HG02938 (cell line): Measurements from ENCODE around the gene LRRC74A.

ENCODE experiments used
- ATAC-seq: cut with Tn5 transposase; IDR thresholded peaks from one replicate; pipeline ENCODE4 v1.9.1; 2021; ENCODE audit warnings: mild to moderate bottlenecking, moderate library complexity; ENCODE audit not compliant: unreplicated experiment

The LRRC74A gene

DNA sequence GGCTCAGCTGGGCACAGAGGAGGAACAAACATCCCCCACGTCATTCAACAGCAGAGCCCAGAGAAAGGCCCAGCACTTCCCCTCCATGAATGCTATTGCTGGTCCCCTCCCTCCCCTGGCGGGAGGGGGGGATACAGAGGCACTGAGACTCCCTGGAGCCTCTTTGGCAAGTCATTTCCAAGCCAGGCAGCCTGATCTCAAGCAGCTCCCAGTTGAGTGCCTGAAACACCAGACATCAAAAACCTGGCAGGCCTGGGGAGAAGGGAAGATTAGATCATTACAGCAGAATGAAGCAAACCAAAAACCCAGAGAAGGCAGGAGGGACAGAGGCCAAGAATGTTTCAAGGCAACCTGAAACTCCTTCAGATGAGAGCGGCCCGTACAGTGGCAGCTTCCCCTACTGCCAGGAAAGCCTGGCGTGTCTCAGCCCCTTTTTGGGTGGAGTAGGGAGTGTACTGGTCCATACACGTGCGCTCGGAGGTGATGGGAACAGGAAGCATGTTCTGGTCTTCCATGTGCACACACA, 92.1 kb downstream of the LRRC74A start:
- ATAC-seq: no peak

DNA sequence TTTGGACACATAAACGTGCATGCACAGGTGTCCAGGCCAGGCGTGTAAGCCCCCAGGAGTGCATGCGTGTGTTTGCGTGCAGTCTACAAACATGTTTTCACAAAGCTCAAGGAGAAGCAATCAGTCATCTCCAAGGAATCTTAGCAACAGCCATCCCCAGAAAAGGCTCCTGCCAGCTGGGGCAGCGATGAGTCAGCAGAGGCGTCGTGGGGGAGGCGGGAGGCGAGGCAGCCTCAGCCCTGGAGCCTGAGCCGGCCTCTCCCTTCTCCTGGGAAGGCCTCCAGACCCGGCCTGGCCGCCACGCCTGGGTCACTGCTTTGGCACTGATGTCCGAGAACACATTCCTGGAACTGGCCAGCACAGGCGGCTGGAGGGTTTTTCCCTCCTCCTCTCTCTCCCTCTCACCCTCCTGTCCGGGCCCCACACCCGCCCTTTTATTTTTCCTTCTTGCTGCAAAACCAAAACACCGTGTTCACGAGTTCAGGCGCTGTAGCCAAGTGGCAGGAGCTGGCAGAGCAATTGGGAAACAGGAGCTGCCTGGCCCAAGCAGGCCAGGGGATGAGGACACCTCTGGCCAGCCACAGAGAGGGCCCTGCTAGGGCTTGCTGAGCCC, 92.7 kb downstream of the LRRC74A start:
- no peak for ATAC-seq
